H7 (cell line): ENCODE data around the gene COX15. TPM values are rescaled to one million over a fixed set of nuclear protein-coding genes. Genes with fewer than 3 reads are reported as not detected.

Experiments
- DNase-seq: peaks from one replicate; pipeline ENCODE4 v3.0.0; 2012
- H3K27me3 ChIP-seq: 2 replicates; pipeline ENCODE4 v1.6.0; 2011; ENCODE audit warnings: mild to moderate bottlenecking, low read length; ENCODE audit not compliant: control insufficient read depth, insufficient read depth
- H3K36me3 ChIP-seq: replicated peaks from 2 replicates; pipeline ENCODE4 v1.5.1; 2011; ENCODE audit warnings: low read length; ENCODE audit not compliant: control insufficient read depth, insufficient read depth
- H3K4me3 ChIP-seq: 2 replicates; pipeline ENCODE4 v1.5.1; 2011; ENCODE audit warnings: low read depth, mild to moderate bottlenecking, control low read depth, low read length, moderate library complexity; ENCODE audit not compliant: insufficient read depth
- total RNA-seq: library from RNA; depleted of rRNA; stranded (reverse); fragments of >200 nt; shearing (Covaris generic); gene quantifications from 2 replicates; pipeline ENCODE4 v1.2.3, GENCODE V29; 2014; rRNA removed

COX15 gene
- total RNA-seq, result 41.7 and 58.4 TPM in 2 replicates

DNA sequence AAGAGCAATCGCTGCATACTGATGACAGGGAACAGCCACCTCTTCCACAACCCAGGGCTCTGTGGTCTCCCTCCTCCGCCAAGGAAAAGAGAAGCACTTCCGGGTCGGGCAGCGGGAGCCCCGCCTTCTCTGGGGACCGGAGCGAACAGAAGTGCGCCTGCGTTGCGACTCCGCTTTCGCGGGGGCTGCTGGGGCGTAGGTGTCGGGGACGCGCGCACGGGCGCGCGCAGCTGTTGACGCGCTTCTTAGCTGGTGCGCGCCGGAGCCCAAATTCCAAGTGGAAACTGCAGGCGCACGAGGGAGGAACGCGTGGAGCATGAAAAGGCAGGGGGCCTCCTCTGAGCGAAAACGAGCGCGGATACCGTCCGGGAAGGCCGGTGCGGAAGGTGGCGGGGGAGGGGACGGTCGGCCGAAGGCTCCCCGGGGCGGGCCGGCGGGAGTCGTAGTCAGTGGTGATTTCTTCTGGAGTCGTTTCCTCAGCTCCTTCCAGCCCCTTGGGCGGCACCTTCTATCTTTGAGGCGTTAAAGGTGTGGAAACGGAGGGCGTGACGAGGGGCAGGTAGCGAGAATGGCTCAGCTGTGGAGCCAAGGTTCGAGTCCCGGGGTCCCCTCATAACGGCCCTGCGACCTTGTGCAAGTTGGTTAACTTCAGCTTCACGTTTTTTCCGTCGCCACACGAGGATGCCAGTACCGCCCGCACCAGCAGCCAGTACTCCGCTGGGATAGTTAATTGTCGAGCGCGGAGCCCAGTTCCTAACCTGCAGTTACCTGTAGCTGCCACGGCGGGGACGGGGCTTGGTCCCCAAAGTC, at the start of gene COX15, which contains the start of gene CUTC:
TSS of gene COX15 (minus strand) at position 95 of the 810 bp plus-strand sequence. CDS start at position 17, 78 bp downstream.
TSS of gene CUTC (plus strand) at position 202 of the 810 bp plus-strand sequence. CDS start at position 317, 115 bp downstream.
- Histone ChIP-seq H3K36me3 (peaks cover 6% of the 10 kb centered on the region), H3K4me3 (peak within 1 kb of the TSS; percentile 89), H3K27me3 (no peaks in the 10 kb centered on the region)
- peak; percentile 96 for DNase-seq

DNA sequence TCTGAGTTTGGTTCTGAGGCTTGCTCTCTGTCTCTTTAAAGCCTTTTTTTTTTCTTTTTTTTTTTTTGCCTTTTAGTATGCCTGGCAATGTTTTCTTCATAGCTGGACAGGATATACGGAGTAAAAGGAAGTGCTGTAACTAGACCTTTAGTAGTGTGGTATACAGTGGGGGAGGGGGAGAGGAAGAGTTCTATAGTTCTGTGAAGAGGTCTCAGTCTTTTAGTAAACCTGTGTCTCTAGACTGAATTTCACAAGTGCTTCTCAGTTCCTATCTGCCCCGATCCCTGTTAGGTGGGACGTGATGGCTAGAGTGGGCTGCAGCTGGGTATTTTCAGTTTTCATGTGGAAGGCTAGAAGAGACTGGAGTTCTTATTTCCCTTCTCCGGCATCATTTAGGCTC, 47.4 kb upstream of the COX15 start:
- no peak for DNase-seq
- Histone ChIP-seq H3K36me3 (no peaks in the 10 kb centered on the region), H3K27me3 (no peaks in the 10 kb centered on the region), H3K4me3 (no peak overlapping the region)

DNA sequence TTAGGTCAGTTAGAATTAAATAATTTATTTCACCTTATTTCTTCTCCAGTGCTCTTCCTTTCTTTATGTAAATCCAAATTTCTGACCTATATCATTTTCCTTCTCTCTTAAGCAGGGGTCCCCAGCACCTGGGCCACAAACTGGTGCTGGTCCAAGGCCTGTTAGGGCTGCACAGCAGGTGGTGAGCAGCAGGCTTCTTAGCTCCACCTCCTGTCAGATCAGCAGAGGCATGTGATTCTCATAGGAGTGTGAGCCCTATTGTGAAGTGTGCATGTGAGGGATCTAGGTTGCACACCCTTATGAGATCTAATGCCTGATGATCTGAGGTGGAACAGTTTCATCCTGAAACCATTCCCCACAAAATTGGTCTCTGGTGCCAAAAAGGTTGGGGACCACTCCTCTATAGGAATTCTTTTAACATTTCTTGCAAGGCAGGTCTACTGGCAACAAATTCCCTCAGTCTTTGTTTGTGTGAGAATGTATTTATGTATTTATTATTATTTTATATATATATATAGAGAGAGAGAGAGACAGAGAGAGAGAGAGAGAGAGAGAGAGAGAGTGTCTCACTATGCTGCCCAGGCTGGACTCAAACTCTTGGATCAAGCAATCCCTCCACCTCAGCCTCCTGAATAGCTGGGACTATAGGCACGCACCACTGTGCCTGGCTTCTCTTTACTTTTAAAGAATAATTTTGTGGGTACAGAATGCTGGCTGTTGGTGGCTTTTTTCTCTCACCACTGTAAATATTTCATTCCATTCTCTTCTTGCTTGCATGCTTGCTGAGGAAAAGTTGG, 46.2 kb upstream of the COX15 start:
- Histone ChIP-seq H3K4me3 (no peak overlapping the region), H3K36me3 (no peaks in the 10 kb centered on the region), H3K27me3 (no peaks in the 10 kb centered on the region)
- peak; percentile 26 for DNase-seq

DNA sequence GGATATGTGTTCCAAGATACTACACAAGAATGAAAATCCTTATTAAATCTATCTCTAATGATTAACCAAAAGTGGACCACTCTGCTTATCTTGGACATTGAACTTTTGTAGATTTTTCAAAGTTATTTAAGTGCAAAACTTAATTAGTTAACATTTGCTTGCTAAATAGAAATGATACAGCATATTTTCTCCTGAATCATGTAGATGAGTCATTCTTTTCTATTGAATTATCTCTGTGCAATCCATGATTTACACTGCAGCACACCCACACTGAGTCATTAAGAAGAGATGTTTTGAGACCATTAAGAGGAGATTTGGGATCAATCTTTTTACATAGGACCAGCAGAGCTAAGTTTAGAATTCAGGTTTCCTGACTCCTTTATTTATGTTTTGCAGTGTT, 43.9 kb upstream of the COX15 start:
- Histone ChIP-seq H3K36me3 (no peaks in the 10 kb centered on the region), H3K4me3 (no peak overlapping the region), H3K27me3 (no peaks in the 10 kb centered on the region)
- no peak for DNase-seq

DNA sequence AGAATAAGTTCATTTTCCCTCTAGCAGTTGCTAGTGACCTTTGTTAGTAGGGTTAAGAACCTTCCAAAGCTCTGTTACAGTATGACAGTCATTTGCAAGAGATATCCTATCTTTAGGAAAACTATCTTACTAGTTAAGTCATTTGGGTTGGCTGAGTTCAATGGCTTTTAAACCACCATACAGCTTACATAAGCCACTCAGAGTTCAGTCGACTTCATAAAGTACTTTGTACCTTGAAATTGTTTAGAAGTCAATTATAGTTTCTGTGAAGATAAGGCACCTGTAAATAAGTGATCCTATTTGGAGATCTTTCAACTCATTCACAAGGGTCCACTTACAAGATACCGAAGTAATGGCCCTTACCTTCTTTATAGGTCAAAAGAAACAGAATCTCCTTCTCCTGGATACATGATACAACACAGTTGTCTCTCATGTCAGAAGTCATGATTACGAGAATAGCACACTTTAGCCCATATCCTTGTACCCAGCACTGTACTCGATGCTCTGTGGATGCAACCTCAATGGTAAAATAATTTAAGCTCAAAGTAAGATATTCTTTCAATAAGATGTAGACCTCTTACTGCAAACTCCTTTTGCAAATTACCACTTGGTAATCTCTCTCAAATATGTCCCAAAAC, 38.6 kb upstream of the COX15 start:
- Histone ChIP-seq H3K27me3 (no peaks in the 10 kb centered on the region), H3K4me3 (no peak overlapping the region), H3K36me3 (no peaks in the 10 kb centered on the region)
- DNase-seq, result no peak

DNA sequence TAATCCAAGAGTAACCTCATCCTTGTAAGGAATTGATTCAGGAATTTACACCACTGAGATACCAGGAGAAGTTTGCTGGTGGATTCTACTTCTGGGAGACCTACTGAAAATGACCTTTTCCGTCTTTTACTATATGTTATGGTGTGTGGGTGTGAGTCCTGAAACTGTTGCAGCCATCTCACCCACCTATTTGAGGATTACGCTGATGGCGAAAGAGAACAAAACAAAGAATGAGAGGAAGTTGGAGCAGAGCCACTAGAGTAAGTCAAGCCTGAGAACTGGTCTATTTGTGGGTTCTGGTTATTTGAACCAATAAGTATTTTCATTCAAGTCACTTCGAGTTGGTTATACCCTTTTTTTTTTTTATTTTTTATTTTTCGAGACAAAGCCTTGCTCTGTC, 37.8 kb upstream of the COX15 start:
- DNase-seq, result no peak
- Histone ChIP-seq H3K36me3 (no peaks in the 10 kb centered on the region), H3K27me3 (no peaks in the 10 kb centered on the region), H3K4me3 (no peak overlapping the region)

DNA sequence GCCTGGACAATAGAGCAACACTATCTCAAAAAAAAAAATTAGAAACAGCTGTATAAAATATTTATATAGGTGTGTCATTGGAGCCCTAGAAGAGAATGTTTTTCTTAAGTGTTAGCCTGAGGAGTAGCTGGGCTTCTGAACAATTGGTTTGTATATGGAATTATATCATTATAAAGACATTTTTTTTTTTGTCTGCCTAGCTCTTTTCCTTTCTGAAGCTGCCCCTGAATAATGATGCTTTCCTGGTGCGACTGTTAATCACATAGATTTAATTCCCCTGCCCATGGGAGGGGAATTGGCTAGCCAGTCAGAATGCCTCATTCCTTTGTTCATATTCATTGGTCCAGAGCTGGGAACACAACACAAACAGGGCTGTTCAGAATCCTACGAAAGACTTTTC, 36.6 kb upstream of the COX15 start:
- Histone ChIP-seq H3K36me3 (no peaks in the 10 kb centered on the region), H3K27me3 (no peaks in the 10 kb centered on the region), H3K4me3 (no peak overlapping the region)
- no peak for DNase-seq

DNA sequence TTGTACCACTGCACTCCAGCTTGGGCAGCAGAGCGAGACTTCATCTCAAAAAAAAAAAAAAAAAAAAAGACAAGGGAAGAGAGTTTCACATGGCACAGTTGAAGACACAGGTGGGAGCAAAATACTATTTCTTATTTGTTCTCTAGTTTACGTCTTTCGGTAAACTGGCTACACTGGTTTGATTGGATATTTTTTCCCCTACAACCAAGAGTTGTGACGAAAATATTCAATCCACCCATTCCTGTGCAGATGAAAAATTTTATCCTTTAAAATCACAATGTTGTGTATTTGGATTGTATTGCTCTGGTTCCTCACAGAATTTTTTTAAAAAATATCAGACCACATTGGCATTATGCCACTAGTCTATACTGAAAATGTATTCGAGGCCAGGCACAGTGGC, 36.0 kb upstream of the COX15 start:
- no peak for DNase-seq
- H3K27me3 ChIP-seq, result no peaks in the 10 kb centered on the region
- no peaks in the 10 kb centered on the region for H3K36me3 ChIP-seq
- H3K4me3 ChIP-seq, result no peak overlapping the region

DNA sequence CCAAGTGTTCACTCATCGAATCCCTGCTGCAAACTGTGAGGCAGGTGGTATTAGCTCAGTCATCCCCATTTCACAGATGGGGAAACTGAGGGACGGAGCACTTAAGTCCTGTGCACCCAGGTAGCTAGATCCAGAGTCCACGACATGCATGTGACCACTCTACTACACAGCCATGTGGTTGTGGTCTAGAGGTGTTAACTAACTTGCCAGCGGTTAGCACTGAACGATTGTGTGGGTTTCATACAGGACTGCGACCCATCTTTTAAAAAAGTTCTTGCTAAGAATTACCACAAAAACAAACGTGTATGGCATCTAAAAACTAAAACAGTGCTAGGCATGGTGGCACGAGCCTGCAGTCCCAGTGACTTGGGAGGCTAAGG, 34.4 kb upstream of the COX15 start:
- no peak for DNase-seq
- no peaks in the 10 kb centered on the region for H3K27me3 ChIP-seq
- no peaks in the 10 kb centered on the region for H3K36me3 ChIP-seq
- no peak overlapping the region for H3K4me3 ChIP-seq

DNA sequence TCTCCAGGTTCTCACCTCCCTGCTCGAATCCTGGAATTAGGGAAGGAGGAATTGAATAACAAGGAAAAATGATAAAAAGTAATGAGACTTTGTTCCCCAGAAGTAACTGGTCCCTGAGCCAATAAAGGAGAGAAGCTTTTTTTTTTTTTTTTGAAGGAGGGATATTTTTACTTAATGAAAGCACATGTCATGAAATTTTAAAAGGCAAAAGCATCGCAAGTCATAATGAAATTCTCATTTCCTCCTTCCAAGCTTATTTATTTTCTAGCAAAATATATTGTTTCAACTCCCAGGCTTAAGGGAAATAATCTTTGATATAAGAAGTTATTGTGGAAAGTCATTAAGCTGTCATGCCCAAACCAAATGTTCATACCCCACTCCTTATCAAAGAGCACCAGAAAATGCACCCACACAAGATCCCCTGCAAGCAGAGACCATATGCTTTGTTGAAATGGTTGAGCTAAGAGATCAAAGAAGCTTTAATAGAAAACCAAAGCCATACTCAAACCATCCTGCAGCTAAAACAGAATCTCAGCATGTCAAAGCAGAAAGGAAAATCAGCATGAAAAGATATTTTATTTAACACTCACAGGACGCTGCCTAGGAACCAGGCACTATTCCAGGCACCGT, 33.9 kb upstream of the COX15 start:
- no peak for DNase-seq
- no peaks in the 10 kb centered on the region for H3K36me3 ChIP-seq
- no peak overlapping the region for H3K4me3 ChIP-seq
- H3K27me3 ChIP-seq, result no peaks in the 10 kb centered on the region

DNA sequence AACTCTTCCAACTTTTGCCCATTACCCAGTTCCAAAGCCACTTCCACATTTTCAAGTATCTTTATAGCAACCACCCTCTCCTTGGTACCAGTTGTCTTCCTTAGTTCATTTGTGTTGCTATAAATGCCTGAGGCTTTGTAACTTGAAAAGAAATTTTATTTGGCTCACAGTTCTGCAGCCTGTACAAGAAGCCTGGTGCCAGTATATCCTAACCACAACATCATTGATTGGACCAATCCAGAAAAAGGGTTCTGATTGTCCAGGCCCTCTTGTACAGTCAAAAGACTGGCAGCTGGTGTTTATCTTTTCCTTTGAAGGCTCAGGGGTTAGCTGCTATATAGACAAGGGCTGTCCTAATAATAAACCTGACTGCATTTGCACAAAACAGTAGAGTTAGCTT, 29.4 kb upstream of the COX15 start:
- no peak for DNase-seq
- no peak overlapping the region for H3K4me3 ChIP-seq
- H3K36me3 ChIP-seq, result peaks cover 6% of the 10 kb centered on the region
- no peaks in the 10 kb centered on the region for H3K27me3 ChIP-seq

DNA sequence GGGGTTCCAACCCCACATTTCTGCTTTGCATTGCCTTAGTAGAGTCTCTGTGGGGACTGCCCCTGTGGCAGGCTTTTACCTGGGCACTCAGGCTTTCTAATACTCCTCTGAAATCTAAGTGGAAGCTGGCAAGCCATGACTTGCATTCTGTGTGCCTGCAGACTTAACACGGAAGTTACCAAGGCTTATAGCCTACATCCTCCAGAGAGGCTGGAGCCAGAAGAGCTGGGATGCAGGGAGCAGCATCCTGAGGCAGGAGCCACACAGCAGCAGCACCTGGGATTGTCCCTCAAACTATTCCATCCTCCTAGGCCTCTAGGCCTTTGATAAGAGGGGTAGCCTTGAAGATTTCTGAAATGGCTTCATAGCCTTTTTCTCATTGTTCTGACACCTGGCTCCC, 28.4 kb upstream of the COX15 start:
- Histone ChIP-seq H3K36me3 (peaks cover 6% of the 10 kb centered on the region), H3K4me3 (no peak overlapping the region), H3K27me3 (no peaks in the 10 kb centered on the region)
- DNase-seq, result no peak

DNA sequence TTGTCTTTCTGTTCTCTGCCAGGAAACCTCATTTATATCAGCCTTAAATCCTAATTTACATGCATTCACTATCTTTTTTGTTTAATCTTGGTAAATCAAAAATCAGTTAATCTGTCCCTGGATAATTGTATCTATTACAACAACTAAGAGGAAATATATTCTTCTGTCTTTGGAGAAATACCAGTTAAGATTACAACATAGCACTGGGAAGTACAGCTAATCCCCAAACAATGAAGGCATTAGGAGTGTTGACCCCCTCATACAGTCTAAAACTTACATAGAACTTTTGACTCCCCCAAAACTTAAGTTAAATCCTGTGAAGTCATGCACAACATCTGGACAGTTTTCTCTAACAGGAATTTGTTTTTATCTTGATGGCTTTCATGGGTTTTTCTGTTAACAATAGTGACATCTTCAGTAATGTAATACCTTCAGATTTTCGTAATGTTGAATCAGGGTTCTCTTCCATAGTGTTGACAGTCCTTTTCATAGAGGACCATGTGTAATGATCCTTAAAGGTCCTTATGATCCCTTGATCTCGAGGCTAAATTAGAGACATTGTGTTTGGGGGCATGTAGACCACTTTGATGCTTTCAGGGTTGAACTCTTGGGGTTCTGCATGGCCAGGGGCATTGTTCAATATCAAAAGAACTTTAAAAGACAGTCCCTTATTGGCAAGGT, 26.4 kb upstream of the COX15 start:
- H3K4me3 ChIP-seq, result no peak overlapping the region
- no peaks in the 10 kb centered on the region for H3K27me3 ChIP-seq
- no peak for DNase-seq
- peaks cover 12% of the 10 kb centered on the region for H3K36me3 ChIP-seq

DNA sequence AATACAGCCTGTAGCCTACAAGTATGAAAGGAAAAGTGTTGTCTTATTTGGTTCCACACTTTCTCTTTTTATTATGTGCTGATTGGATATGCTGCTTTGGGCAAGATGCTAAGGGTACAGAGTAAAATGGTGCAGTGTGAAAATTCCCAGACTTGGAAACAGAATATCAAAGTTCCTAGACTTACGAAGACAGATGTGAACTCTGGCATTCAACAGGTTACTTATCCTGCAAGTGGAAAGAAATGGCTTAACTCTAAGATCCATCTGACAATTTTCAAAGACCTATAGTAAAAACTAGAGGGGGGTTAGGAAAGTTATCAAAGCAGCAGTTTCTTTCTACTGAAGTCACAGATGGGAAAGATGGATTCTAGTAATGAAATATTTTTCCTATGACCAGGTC, 24.2 kb upstream of the COX15 start:
- Histone ChIP-seq H3K4me3 (no peak overlapping the region), H3K36me3 (peaks cover 15% of the 10 kb centered on the region), H3K27me3 (no peaks in the 10 kb centered on the region)
- DNase-seq, result no peak
